ENCODE measurements around the gene METTL25B.

DNA sequence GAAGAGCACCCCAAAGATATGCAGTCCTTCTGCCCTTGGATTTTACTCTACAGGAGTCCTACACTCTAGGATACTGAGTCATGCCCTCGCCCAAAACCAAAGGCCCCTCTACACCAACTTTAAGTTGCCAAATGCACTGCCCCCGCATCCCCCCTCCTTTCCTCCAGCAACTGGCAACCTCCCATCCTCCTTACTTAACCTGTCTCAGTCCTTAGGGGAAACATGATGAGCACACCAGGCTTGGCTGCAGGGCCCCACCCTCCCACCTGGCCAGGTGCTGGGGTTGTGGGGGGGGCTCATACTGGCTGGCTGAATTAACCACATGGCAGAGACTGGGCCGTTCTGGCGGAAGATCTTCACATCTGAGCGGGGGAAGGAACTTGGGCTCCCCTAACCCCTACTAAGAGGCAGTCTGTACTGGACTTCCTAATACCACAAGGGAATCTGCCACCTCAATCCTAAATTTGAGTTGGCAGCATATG is 22.0 kb downstream of the METTL25B start:
- TF ChIP-seq GATA2 (IDR thresholded peaks at IDR 0.05; ENCODE audit: low read depth, low read length) (no peak), GATA3 (IDR thresholded peaks at IDR 0.05; ENCODE audit: low read depth, low read length) (no peak)

All from SH-SY5Y (cell line).